ENCODE measurements around the gene NCOA4.
A peak's percentile ranks its signal among the peaks of the same experiment; 100 is the strongest.

NCOA4 gene

GRCh38 chr10:46035923-46036849 is 5.8 kb upstream of the NCOA4 start:
- in situ Hi-C loops (cut with HindIII; ENCODE audit: low pct_ligation_motif_present, low sequenced_read_pairs) = no loop called here
- Histone ChIP-seq H3K4me3 (ENCODE audit: low read depth, low read length) (no peak overlapping the region), H3K27ac (no peak overlapping the region), H3K27me3 (replicated peaks) (no peaks in the 10 kb centered on the region), H3K36me3 (replicated peaks) (no peaks in the 10 kb centered on the region)
- peak; percentile 20 for TF ChIP-seq CTCF (IDR thresholded peaks at IDR 0.05; ENCODE audit: low read depth, low read length, missing control alignments)
- no peak for DNase-seq

GRCh38 chr10:46033602-46034011 is 3.2 kb upstream of the NCOA4 start:
- Histone ChIP-seq H3K27ac (no peak overlapping the region), H3K36me3 (replicated peaks) (no peaks in the 10 kb centered on the region), H3K27me3 (replicated peaks) (no peaks in the 10 kb centered on the region), H3K4me3 (ENCODE audit: low read depth, low read length) (no peak overlapping the region)
- in situ Hi-C loops (cut with HindIII; ENCODE audit: low pct_ligation_motif_present, low sequenced_read_pairs) = no loop called here
- no peak for TF ChIP-seq CTCF (IDR thresholded peaks at IDR 0.05; ENCODE audit: low read depth, low read length, missing control alignments)
- peak; percentile 77 for DNase-seq

GRCh38 chr10:46031648-46032532 is 1.5 kb upstream of the NCOA4 start:
- in situ Hi-C loops (cut with HindIII; ENCODE audit: low pct_ligation_motif_present, low sequenced_read_pairs) = no loop called here
- H3K4me3 ChIP-seq (ENCODE audit: low read depth, low read length) = no peak overlapping the region
- no peaks in the 10 kb centered on the region for H3K36me3 ChIP-seq (replicated peaks)
- no peak for DNase-seq
- no peaks in the 10 kb centered on the region for H3K27me3 ChIP-seq (replicated peaks)
- no peak overlapping the region for H3K27ac ChIP-seq
- no peak for TF ChIP-seq CTCF (IDR thresholded peaks at IDR 0.05; ENCODE audit: low read depth, low read length, missing control alignments)

GRCh38 chr10:46029461-46030030 is 877 bp downstream of the NCOA4 start:
- no peak for TF ChIP-seq CTCF (IDR thresholded peaks at IDR 0.05; ENCODE audit: low read depth, low read length, missing control alignments)
- Histone ChIP-seq H3K4me3 (ENCODE audit: low read depth, low read length) (peak overlapping the region; percentile 89), H3K36me3 (replicated peaks) (no peaks in the 10 kb centered on the region), H3K27ac (peak overlapping the region; percentile 95), H3K27me3 (replicated peaks) (no peaks in the 10 kb centered on the region)
- no peak for DNase-seq
- in situ Hi-C loops (cut with HindIII; ENCODE audit: low pct_ligation_motif_present, low sequenced_read_pairs) = no loop called here

GRCh38 chr10:46028584-46029460 is 1.6 kb downstream of the NCOA4 start:
- Histone ChIP-seq H3K36me3 (replicated peaks) (no peaks in the 10 kb centered on the region), H3K27me3 (replicated peaks) (no peaks in the 10 kb centered on the region), H3K4me3 (ENCODE audit: low read depth, low read length) (peak overlapping the region; percentile 89), H3K27ac (peak overlapping the region; percentile 95)
- peak; percentile 77 for TF ChIP-seq CTCF (IDR thresholded peaks at IDR 0.05; ENCODE audit: low read depth, low read length, missing control alignments)
- DNase-seq = peak; percentile 73
- in situ Hi-C loops (cut with HindIII; ENCODE audit: low pct_ligation_motif_present, low sequenced_read_pairs) = no loop called here

Measured in brain microvascular endothelial cell (primary cell).